Activated T-cell treated with anti-CD3 and anti-CD28 coated beads, Interleukin-2, amount 50 U/mL, for 24 hours (primary cell): ENCODE data around the gene ITIH1.

Experiments used
- DNase-seq: peaks from one replicate; pipeline ENCODE4 v3.0.0-alpha.2; 2020
- H3K27ac Mint-ChIP-seq: 2 replicates; pipeline ENCODE4 v1.8.0; 2020; ENCODE audit warnings: mild to moderate bottlenecking, mixed read lengths
- H3K27me3 Mint-ChIP-seq: 2 replicates; pipeline ENCODE4 v1.8.0; 2020; ENCODE audit warnings: mixed read lengths
- H3K36me3 Mint-ChIP-seq: 2 replicates; pipeline ENCODE4 v1.8.0; 2020; ENCODE audit warnings: low read depth, mixed read lengths
- H3K4me1 Mint-ChIP-seq: 2 replicates; pipeline ENCODE4 v1.8.0; 2020; ENCODE audit warnings: low read depth, mixed read lengths
- H3K4me3 Mint-ChIP-seq: 2 replicates; pipeline ENCODE4 v1.8.0; 2020; ENCODE audit warnings: mild to moderate bottlenecking, moderate library complexity, mixed read lengths
- H3K9me3 Mint-ChIP-seq: 2 replicates; pipeline ENCODE4 v1.8.0; 2020; ENCODE audit warnings: mixed read lengths

Gene ITIH1

GRCh38 chr3:52782412-52783210, 5.2 kb downstream of the ITIH1 start:
- Mint-ChIP-seq H3K4me3 (no peak overlapping the region), H3K9me3 (no peaks in the 10 kb centered on the region), H3K27me3 (peaks cover 14% of the 10 kb centered on the region), H3K4me1 (no peaks in the 10 kb centered on the region), H3K36me3 (no peaks in the 10 kb centered on the region), H3K27ac (no peak overlapping the region)
- no peak for DNase-seq

GRCh38 chr3:52783211-52783555, 5.8 kb downstream of the ITIH1 start:
- DNase-seq, result no peak
- Mint-ChIP-seq H3K27ac (no peak overlapping the region), H3K36me3 (no peaks in the 10 kb centered on the region), H3K4me1 (no peaks in the 10 kb centered on the region), H3K4me3 (no peak overlapping the region), H3K9me3 (no peaks in the 10 kb centered on the region), H3K27me3 (peaks cover 14% of the 10 kb centered on the region)

- Mint-ChIP-seq H3K9me3 (no peaks in the 10 kb centered on the region), H3K4me3 (no peak overlapping the region), H3K36me3 (no peaks in the 10 kb centered on the region), H3K27ac (no peak overlapping the region), H3K4me1 (no peaks in the 10 kb centered on the region), H3K27me3 (peaks cover 14% of the 10 kb centered on the region)
- DNase-seq, result no peak
These were observed 6.7 kb downstream of the ITIH1 start for GRCh38 chr3:52784021-52784621.

GRCh38 chr3:52784931-52785590, 7.7 kb downstream of the ITIH1 start:
- Mint-ChIP-seq H3K27me3 (peaks cover 11% of the 10 kb centered on the region), H3K9me3 (no peaks in the 10 kb centered on the region), H3K4me3 (no peak overlapping the region), H3K4me1 (no peaks in the 10 kb centered on the region), H3K36me3 (no peaks in the 10 kb centered on the region), H3K27ac (no peak overlapping the region)
- no peak for DNase-seq

GRCh38 chr3:52786330-52787215, 9.2 kb downstream of the ITIH1 start:
- H3K4me1 Mint-ChIP-seq, result no peaks in the 10 kb centered on the region
- no peak overlapping the region for H3K27ac Mint-ChIP-seq
- no peaks in the 10 kb centered on the region for H3K36me3 Mint-ChIP-seq
- peaks cover 11% of the 10 kb centered on the region for H3K27me3 Mint-ChIP-seq
- no peaks in the 10 kb centered on the region for H3K9me3 Mint-ChIP-seq
- H3K4me3 Mint-ChIP-seq, result no peak overlapping the region
- no peak for DNase-seq

GRCh38 chr3:52787246-52787645, 9.8 kb downstream of the ITIH1 start:
- DNase-seq, result no peak
- peaks cover 5% of the 10 kb centered on the region for H3K27me3 Mint-ChIP-seq
- no peak overlapping the region for H3K27ac Mint-ChIP-seq
- no peaks in the 10 kb centered on the region for H3K36me3 Mint-ChIP-seq
- no peaks in the 10 kb centered on the region for H3K4me1 Mint-ChIP-seq
- no peak overlapping the region for H3K4me3 Mint-ChIP-seq
- H3K9me3 Mint-ChIP-seq, result no peaks in the 10 kb centered on the region

- no peaks in the 10 kb centered on the region for H3K36me3 Mint-ChIP-seq
- H3K27me3 Mint-ChIP-seq, result no peaks in the 10 kb centered on the region
- no peak overlapping the region for H3K27ac Mint-ChIP-seq
- H3K9me3 Mint-ChIP-seq, result no peaks in the 10 kb centered on the region
- no peak for DNase-seq
- no peak overlapping the region for H3K4me3 Mint-ChIP-seq
- H3K4me1 Mint-ChIP-seq, result no peaks in the 10 kb centered on the region
These were observed 10.6 kb downstream of the ITIH1 start for GRCh38 chr3:52787672-52788625.

- no peaks in the 10 kb centered on the region for H3K9me3 Mint-ChIP-seq
- no peak for DNase-seq
- no peaks in the 10 kb centered on the region for H3K36me3 Mint-ChIP-seq
- no peaks in the 10 kb centered on the region for H3K4me1 Mint-ChIP-seq
- no peaks in the 10 kb centered on the region for H3K27me3 Mint-ChIP-seq
- no peak overlapping the region for H3K4me3 Mint-ChIP-seq
- no peak overlapping the region for H3K27ac Mint-ChIP-seq
These were observed 11.7 kb downstream of the ITIH1 start for GRCh38 chr3:52788890-52789745.

GRCh38 chr3:52789746-52790040, 12.3 kb downstream of the ITIH1 start:
- H3K36me3 Mint-ChIP-seq, result no peaks in the 10 kb centered on the region

GRCh38 chr3:52790337-52790736, 12.9 kb downstream of the ITIH1 start:
- H3K9me3 Mint-ChIP-seq, result no peaks in the 10 kb centered on the region
- H3K36me3 Mint-ChIP-seq, result no peaks in the 10 kb centered on the region
- no peaks in the 10 kb centered on the region for H3K4me1 Mint-ChIP-seq
- H3K27me3 Mint-ChIP-seq, result no peaks in the 10 kb centered on the region
- H3K4me3 Mint-ChIP-seq, result no peak overlapping the region
- no peak for DNase-seq
- H3K27ac Mint-ChIP-seq, result no peak overlapping the region

More at GRCh38 chr3:52789746-52790040, 12.3 kb downstream of the ITIH1 start:
- Mint-ChIP-seq H3K4me3 (no peak overlapping the region), H3K27me3 (no peaks in the 10 kb centered on the region), H3K9me3 (no peaks in the 10 kb centered on the region), H3K4me1 (no peaks in the 10 kb centered on the region), H3K27ac (no peak overlapping the region)
- DNase-seq, result no peak

GRCh38 chr3:52790741-52791140, 13.3 kb downstream of the ITIH1 start:
- no peak overlapping the region for H3K4me3 Mint-ChIP-seq
- no peaks in the 10 kb centered on the region for H3K9me3 Mint-ChIP-seq
- no peak overlapping the region for H3K27ac Mint-ChIP-seq
- H3K36me3 Mint-ChIP-seq, result no peaks in the 10 kb centered on the region
- DNase-seq, result no peak
- no peaks in the 10 kb centered on the region for H3K4me1 Mint-ChIP-seq
- no peaks in the 10 kb centered on the region for H3K27me3 Mint-ChIP-seq

GRCh38 chr3:52791366-52791765, 14.0 kb downstream of the ITIH1 start:
- Mint-ChIP-seq H3K4me3 (no peak overlapping the region), H3K4me1 (no peaks in the 10 kb centered on the region), H3K27ac (no peak overlapping the region), H3K36me3 (no peaks in the 10 kb centered on the region), H3K9me3 (no peaks in the 10 kb centered on the region), H3K27me3 (no peaks in the 10 kb centered on the region)
- DNase-seq, result no peak

- H3K27me3 Mint-ChIP-seq, result no peaks in the 10 kb centered on the region
- H3K27ac Mint-ChIP-seq, result no peak overlapping the region
- no peaks in the 10 kb centered on the region for H3K36me3 Mint-ChIP-seq
- no peak for DNase-seq
- H3K4me3 Mint-ChIP-seq, result no peak overlapping the region
- H3K9me3 Mint-ChIP-seq, result no peaks in the 10 kb centered on the region
- no peaks in the 10 kb centered on the region for H3K4me1 Mint-ChIP-seq
These were observed 14.5 kb downstream of the ITIH1 start for GRCh38 chr3:52791928-52792327.
